Calu3 (cell line): ENCODE measurements around the gene NDUFB11. TPM values are rescaled to one million over a fixed set of nuclear protein-coding genes. Genes with fewer than 3 reads are reported as not detected.
"Not testable (repeated sequence)": the region's sequence is repeated elsewhere in the genome, so short reads cannot be mapped to it uniquely, and the experiment has no call there.

Experiments used
- BruUV-seq: library from RNA; stranded (reverse); fragments of 400-500 nt; replicated peaks from 2 replicates; lab custom pipeline; 2021; lab: Mats Ljungman, UMichigan
- CTCF ChIA-PET: fragments of 300-600 bp; sonication (Branson Sonifier 250); formaldehyde crosslinking; loops from one replicate; lab custom pipeline; 2022; ENCODE audit warnings: antibody characterized with exemption; lab: Charles Lee
- DNase-seq: peaks from one replicate; pipeline ENCODE4 v3.0.0; 2022
- H3K27ac Mint-ChIP-seq: one replicate; pipeline ENCODE4 v1.8.0; 2022; ENCODE audit warnings: mixed read lengths; ENCODE audit not compliant: unreplicated experiment
- H3K27me3 Mint-ChIP-seq: one replicate; pipeline ENCODE4 v1.8.0; 2022; ENCODE audit warnings: mixed read lengths; ENCODE audit not compliant: unreplicated experiment
- H3K36me3 Mint-ChIP-seq: one replicate; pipeline ENCODE4 v1.8.0; 2022; ENCODE audit warnings: mild to moderate bottlenecking, moderate library complexity, mixed read lengths; ENCODE audit not compliant: insufficient read depth, unreplicated experiment
- H3K4me1 Mint-ChIP-seq: one replicate; pipeline ENCODE4 v1.8.0; 2022; ENCODE audit warnings: mild to moderate bottlenecking, low read depth, mixed read lengths; ENCODE audit not compliant: unreplicated experiment
- H3K4me3 Mint-ChIP-seq: one replicate; pipeline ENCODE4 v1.8.0; 2022; ENCODE audit warnings: mild to moderate bottlenecking, low read depth, moderate library complexity, mixed read lengths; ENCODE audit not compliant: unreplicated experiment
- H3K9me3 Mint-ChIP-seq: one replicate; pipeline ENCODE4 v1.8.0; 2022; ENCODE audit warnings: low read depth, mixed read lengths; ENCODE audit not compliant: unreplicated experiment
- intact Hi-C: fragments of 100-400 bp; cut with micrococcal nuclease; formaldehyde crosslinking; loops from one replicate; pipeline ENCODE4 v1.10.0; 2022; ENCODE audit not compliant: unreplicated experiment
- total RNA-seq: library from RNA; stranded (reverse); gene quantifications from 2 replicates; pipeline ENCODE4 v1.2.3, GENCODE V29; 2022
- TF ChIP-seq, protein P1 (sequence below): fragments of 200-600 bp; IDR thresholded peaks from one replicate; pipeline ENCODE4 v1.8.0; 2022; ENCODE audit warnings: antibody characterized with exemption; ENCODE audit not compliant: unreplicated experiment

Gene NDUFB11
- total RNA-seq, 1 experiment from 2014 or later, result 102 TPM

DNA sequence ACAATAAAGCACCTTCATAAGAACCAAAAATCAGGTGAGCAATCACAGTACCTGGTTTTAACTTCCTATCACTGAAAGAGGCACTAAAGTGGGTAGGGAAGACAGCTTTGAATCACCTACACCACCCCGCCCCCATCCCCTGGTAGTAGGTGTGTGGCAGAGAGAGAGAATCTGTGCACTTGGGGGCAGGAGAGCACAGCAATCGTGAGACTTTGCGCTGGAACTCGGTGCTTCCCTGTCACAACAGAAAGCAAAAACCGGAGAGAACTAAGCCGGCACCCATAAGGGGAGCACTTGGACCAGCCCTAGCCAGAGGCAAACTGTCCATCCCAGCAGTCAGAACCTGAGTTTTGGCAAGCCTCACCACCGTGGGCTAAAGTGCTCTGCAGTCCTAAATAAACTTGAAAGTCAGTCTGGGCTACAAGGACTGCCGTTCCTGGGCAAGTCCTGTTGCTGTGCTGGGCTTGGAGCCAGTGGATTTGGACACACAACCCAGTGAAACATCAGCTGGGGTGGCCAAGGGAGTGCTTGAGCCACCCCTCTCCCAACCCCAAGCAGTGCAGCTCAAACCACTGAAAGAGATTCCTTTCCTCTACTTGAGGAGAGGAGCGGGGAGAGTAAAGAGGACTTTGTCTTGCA, 32.1 kb downstream of the NDUFB11 start:
- H3K9me3 Mint-ChIP-seq, result no peaks in the 10 kb centered on the region
- CTCF ChIA-PET, result no interaction called here
- no peak overlapping the region for H3K4me3 Mint-ChIP-seq
- no peaks in the 10 kb centered on the region for H3K4me1 Mint-ChIP-seq
- peak; percentile 16 for DNase-seq
- H3K27ac Mint-ChIP-seq, result no peak overlapping the region
- BruUV-seq, result no TSS peak
- no peaks in the 10 kb centered on the region for H3K27me3 Mint-ChIP-seq
- intact Hi-C loops, result no loop called here
- H3K36me3 Mint-ChIP-seq, result no peaks in the 10 kb centered on the region
- TF ChIP-seq, protein P1, sequence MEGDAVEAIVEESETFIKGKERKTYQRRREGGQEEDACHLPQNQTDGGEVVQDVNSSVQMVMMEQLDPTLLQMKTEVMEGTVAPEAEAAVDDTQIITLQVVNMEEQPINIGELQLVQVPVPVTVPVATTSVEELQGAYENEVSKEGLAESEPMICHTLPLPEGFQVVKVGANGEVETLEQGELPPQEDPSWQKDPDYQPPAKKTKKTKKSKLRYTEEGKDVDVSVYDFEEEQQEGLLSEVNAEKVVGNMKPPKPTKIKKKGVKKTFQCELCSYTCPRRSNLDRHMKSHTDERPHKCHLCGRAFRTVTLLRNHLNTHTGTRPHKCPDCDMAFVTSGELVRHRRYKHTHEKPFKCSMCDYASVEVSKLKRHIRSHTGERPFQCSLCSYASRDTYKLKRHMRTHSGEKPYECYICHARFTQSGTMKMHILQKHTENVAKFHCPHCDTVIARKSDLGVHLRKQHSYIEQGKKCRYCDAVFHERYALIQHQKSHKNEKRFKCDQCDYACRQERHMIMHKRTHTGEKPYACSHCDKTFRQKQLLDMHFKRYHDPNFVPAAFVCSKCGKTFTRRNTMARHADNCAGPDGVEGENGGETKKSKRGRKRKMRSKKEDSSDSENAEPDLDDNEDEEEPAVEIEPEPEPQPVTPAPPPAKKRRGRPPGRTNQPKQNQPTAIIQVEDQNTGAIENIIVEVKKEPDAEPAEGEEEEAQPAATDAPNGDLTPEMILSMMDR, result no peak

DNA sequence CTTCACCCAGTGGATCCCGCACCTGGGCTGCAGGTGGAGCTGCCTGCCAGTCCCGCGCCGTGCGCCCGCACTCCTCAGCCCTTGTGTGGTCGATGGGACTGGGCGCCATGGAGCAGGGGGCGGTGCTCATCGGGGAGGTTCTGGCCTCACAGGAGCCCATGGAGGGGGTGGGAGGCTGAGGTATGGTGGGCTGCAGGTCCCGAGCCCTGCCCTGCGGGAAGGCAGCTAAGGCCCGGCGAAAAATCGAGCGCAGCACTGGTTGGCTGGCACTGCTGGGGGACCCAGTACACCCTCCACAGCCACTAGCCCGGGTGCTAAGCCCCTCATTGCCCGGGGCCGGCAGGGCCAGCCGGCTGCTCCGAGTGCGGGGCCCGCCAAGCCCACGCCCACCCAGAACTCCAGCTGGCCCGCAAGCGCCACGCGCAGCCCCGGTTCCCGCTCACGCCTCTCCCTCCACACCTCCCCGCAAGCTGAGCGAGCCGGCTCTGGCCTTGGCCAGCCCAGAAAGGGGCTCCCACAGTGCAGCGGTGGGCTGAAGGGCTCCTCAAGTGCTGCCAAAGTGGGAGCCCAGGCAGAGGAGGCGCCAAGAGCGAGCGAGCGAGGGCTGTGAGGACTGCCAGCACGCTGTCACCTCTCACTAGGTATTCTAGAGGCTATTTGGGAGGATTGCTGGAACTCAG, 33.4 kb downstream of the NDUFB11 start:
- H3K27me3 Mint-ChIP-seq, H3K36me3 Mint-ChIP-seq, intact Hi-C loops, H3K9me3 Mint-ChIP-seq, H3K4me1 Mint-ChIP-seq, BruUV-seq, CTCF ChIA-PET, H3K27ac Mint-ChIP-seq, DNase-seq, H3K4me3 Mint-ChIP-seq: not testable (repeated sequence)

DNA sequence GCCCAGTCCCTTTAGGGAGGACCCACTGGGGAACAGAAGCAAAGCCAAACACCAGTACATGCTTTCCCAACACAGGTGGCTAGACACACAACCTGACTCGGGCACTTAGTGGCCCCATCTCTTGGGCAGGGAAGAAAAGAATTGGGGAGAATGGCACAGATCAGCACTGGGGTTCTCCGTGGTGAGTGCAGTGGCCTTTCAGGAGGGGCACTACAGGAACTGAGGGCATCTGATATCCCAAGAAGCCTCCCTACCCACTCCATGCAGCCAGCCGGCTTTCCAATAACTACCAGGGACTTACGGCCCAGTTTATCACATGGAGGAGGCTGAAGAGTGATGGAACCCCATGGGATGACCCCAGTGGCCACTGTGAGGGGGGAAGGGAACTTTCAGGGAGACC, 43.3 kb downstream of the NDUFB11 start:
- Mint-ChIP-seq H3K27me3 (peaks cover 7% of the 10 kb centered on the region), H3K36me3 (no peaks in the 10 kb centered on the region), H3K4me1 (no peaks in the 10 kb centered on the region), H3K4me3 (no peak overlapping the region), H3K27ac (no peak overlapping the region), H3K9me3 (no peaks in the 10 kb centered on the region)
- no TSS peak for BruUV-seq
- CTCF ChIA-PET, result no interaction called here
- DNase-seq, result no peak
- TF ChIP-seq, protein P1, result no peak
- intact Hi-C loops, result no loop called here

DNA sequence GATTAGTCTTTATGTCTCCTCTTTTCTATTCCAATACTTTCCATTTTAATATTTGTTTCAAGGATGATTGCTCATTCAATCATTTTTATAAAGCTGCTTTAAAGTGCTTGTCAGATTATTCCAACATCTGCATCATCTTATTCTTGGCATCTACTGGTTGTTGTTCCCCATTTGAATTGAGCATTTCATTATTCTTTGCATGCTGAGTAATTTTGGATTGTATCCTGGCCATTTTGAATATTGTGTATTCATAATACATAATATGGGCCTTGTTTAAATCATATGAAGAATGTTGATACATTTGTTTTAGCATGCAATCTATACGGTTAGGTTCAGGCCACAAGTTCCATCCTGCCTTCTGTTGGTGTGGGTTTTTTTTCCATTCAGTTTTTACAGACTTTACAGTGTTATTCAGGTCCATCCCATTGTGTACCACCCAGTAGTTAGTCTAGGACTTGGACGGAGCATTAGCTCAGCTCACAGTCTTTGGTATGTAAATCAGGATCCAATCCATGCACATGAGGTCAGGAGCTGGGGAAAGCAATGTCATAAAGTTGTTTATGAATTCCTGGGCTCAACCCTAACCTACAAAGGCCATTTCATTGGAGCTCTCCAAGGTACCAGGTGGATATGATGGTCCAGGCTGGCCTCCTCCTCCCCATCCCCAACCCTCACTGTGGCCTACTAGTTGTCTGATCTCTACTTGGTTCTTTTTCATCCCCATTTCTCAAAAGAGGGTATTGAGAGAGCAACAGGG, 46.0 kb downstream of the NDUFB11 start:
- no peak overlapping the region for H3K4me3 Mint-ChIP-seq
- H3K27me3 Mint-ChIP-seq, result peaks cover 7% of the 10 kb centered on the region
- intact Hi-C loops, result loop anchor here (10.0 kb wide), 1 partner anchor 294 kb away; no protein-coding TSS in a partner anchor
- no peak for DNase-seq
- H3K4me1 Mint-ChIP-seq, result no peaks in the 10 kb centered on the region
- CTCF ChIA-PET, result interaction anchor here (0.6 to 0.9 kb wide), 3 partner anchors 16 to 66 kb away, joined by 3 to 7 read pairs (median 3); no protein-coding TSS in a partner anchor
- BruUV-seq, result no TSS peak
- H3K27ac Mint-ChIP-seq, result no peak overlapping the region
- TF ChIP-seq, protein P1, result no peak
- no peaks in the 10 kb centered on the region for H3K9me3 Mint-ChIP-seq
- H3K36me3 Mint-ChIP-seq, result no peaks in the 10 kb centered on the region
